GM20000 (cell line): ENCODE measurements around the gene BMS1.

Source experiments
- DNase-seq: peaks from one replicate; pipeline ENCODE4 v3.0.0; 2012; ENCODE audit warnings: low spot score
- CTCF ChIP-seq: IDR thresholded peaks from 2 replicates; pipeline ENCODE4 v1.5.1; 2012; ENCODE audit warnings: mild to moderate bottlenecking, control low read depth; ENCODE audit errors: extremely low read depth, missing control alignments

BMS1 gene

GRCh38 chr10:42753507-42754154, 29.0 kb upstream of the BMS1 start:
- peak; percentile 45 for DNase-seq
- TF ChIP-seq CTCF, result no peak

- no peak for TF ChIP-seq CTCF
- DNase-seq, result peak; percentile 70
Measured at GRCh38 chr10:42754155-42755027, 28.2 kb upstream of the BMS1 start.

- TF ChIP-seq CTCF, result no peak
- peak; percentile 41 for DNase-seq
Measured at GRCh38 chr10:42755028-42755451, 27.6 kb upstream of the BMS1 start.

- DNase-seq, result no peak
- TF ChIP-seq CTCF, result no peak
Measured at GRCh38 chr10:42755556-42756093, 27.0 kb upstream of the BMS1 start.

GRCh38 chr10:42767906-42768305, 14.7 kb upstream of the BMS1 start:
- no peak for DNase-seq
- no peak for TF ChIP-seq CTCF

- DNase-seq, result no peak
- TF ChIP-seq CTCF, result no peak
Measured at GRCh38 chr10:42768581-42769152, 13.9 kb upstream of the BMS1 start.

GRCh38 chr10:42769173-42769572, 13.4 kb upstream of the BMS1 start:
- TF ChIP-seq CTCF, result no peak
- no peak for DNase-seq
